ENCODE results near the gene DTNBP1.

DNA sequence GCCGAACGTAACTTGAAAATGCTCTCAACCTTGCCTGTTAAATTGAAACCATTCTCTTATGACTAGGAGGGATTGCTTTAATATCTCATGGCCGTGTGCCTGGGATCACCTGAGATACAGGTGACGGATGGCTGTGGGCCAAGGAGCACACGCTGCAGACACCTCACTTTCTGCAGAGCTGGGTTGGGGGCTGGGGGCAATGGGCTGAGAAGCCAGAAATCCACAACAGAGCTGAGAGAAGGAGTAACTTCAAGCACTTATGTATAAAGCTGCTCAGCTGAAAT lies 170.9 kb downstream of the DTNBP1 start:
- no peak for TF ChIP-seq YY2 (tag by site-specific recombination; IDR thresholded peaks at IDR 0.05)
- TF ChIP-seq, protein P1, sequence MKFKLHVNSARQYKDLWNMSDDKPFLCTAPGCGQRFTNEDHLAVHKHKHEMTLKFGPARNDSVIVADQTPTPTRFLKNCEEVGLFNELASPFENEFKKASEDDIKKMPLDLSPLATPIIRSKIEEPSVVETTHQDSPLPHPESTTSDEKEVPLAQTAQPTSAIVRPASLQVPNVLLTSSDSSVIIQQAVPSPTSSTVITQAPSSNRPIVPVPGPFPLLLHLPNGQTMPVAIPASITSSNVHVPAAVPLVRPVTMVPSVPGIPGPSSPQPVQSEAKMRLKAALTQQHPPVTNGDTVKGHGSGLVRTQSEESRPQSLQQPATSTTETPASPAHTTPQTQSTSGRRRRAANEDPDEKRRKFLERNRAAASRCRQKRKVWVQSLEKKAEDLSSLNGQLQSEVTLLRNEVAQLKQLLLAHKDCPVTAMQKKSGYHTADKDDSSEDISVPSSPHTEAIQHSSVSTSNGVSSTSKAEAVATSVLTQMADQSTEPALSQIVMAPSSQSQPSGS (tag by site-specific recombination; IDR thresholded peaks at IDR 0.05; ENCODE audit: low read depth), result no peak
- TF ChIP-seq ZEB2 (tag by site-specific recombination; IDR thresholded peaks at IDR 0.05), result no peak
- TF ChIP-seq, protein P2, sequence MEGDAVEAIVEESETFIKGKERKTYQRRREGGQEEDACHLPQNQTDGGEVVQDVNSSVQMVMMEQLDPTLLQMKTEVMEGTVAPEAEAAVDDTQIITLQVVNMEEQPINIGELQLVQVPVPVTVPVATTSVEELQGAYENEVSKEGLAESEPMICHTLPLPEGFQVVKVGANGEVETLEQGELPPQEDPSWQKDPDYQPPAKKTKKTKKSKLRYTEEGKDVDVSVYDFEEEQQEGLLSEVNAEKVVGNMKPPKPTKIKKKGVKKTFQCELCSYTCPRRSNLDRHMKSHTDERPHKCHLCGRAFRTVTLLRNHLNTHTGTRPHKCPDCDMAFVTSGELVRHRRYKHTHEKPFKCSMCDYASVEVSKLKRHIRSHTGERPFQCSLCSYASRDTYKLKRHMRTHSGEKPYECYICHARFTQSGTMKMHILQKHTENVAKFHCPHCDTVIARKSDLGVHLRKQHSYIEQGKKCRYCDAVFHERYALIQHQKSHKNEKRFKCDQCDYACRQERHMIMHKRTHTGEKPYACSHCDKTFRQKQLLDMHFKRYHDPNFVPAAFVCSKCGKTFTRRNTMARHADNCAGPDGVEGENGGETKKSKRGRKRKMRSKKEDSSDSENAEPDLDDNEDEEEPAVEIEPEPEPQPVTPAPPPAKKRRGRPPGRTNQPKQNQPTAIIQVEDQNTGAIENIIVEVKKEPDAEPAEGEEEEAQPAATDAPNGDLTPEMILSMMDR (tag by site-specific recombination; IDR thresholded peaks at IDR 0.05), result no peak
- TF ChIP-seq ZNF549 (tag by site-specific recombination; IDR thresholded peaks at IDR 0.05), result no peak
- TF ChIP-seq, protein P3, sequence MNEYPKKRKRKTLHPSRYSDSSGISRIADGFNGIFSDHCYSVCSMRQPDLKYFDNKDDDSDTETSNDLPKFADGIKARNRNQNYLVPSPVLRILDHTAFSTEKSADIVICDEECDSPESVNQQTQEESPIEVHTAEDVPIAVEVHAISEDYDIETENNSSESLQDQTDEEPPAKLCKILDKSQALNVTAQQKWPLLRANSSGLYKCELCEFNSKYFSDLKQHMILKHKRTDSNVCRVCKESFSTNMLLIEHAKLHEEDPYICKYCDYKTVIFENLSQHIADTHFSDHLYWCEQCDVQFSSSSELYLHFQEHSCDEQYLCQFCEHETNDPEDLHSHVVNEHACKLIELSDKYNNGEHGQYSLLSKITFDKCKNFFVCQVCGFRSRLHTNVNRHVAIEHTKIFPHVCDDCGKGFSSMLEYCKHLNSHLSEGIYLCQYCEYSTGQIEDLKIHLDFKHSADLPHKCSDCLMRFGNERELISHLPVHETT (tag by site-specific recombination; IDR thresholded peaks at IDR 0.05), result no peak
- no peak for TF ChIP-seq ZNF133 (tag by site-specific recombination; IDR thresholded peaks at IDR 0.05)
- no peak for TF ChIP-seq ZNF530 (tag by site-specific recombination; IDR thresholded peaks at IDR 0.05; ENCODE audit: low read depth)
- TF ChIP-seq ZNF658 (tag by site-specific recombination; IDR thresholded peaks at IDR 0.05), result no peak
- TF ChIP-seq, protein P4, sequence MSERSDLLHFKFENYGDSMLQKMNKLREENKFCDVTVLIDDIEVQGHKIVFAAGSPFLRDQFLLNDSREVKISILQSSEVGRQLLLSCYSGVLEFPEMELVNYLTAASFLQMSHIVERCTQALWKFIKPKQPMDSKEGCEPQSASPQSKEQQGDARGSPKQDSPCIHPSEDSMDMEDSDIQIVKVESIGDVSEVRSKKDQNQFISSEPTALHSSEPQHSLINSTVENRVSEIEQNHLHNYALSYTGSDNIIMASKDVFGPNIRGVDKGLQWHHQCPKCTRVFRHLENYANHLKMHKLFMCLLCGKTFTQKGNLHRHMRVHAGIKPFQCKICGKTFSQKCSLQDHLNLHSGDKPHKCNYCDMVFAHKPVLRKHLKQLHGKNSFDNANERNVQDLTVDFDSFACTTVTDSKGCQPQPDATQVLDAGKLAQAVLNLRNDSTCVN (tag by site-specific recombination; optimal IDR thresholded peaks at IDR 0.05), result no peak
- TF ChIP-seq BCL11B (tag by site-specific recombination; IDR thresholded peaks at IDR 0.05; ENCODE audit: low read depth), result no peak
- TF ChIP-seq, protein P5, sequence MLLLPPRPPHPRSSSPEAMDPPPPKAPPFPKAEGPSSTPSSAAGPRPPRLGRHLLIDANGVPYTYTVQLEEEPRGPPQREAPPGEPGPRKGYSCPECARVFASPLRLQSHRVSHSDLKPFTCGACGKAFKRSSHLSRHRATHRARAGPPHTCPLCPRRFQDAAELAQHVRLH (tag by site-specific recombination; IDR thresholded peaks at IDR 0.05), result no peak
- TF ChIP-seq ZNF707 (tag by site-specific recombination; IDR thresholded peaks at IDR 0.05), result no peak
- TF ChIP-seq, protein P6, sequence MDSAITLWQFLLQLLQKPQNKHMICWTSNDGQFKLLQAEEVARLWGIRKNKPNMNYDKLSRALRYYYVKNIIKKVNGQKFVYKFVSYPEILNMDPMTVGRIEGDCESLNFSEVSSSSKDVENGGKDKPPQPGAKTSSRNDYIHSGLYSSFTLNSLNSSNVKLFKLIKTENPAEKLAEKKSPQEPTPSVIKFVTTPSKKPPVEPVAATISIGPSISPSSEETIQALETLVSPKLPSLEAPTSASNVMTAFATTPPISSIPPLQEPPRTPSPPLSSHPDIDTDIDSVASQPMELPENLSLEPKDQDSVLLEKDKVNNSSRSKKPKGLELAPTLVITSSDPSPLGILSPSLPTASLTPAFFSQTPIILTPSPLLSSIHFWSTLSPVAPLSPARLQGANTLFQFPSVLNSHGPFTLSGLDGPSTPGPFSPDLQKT (IDR thresholded peaks at IDR 0.05; ENCODE audit: borderline replicate concordance, low read depth, low read length), result no peak

Measured in HEK293 (cell line).